Measurements from ENCODE around the gene BMI1. TPM values are rescaled to one million over a fixed set of nuclear protein-coding genes. Genes with fewer than 3 reads are reported as not detected.

The BMI1 gene
- total and polyA plus RNA-seq, 4 donors: 13.2 to 28.7 (median 19.5) TPM

- 83% methylated on average over 3 of the region's 3 CpGs for WGBS
Measured at GRCh38 chr10:22379059-22379458, 58.2 kb downstream of the BMI1 start.

More at GRCh38 chr10:22379059-22379458, 58.2 kb downstream of the BMI1 start:
- Histone ChIP-seq H3K27me3 (ENCODE audit: control insufficient read depth in 4 of 4, insufficient read depth in 4 of 4, low read length in 3 of 4) (peaks cover 0 to 3% (median 0%) of the 10 kb centered on the region in 4 donors), H3K9me3 (ENCODE audit: control insufficient read depth in 4 of 4, low read length in 3 of 4) (no peaks in the 10 kb centered on the region), H3K4me1 (ENCODE audit: control insufficient read depth in 4 of 4, insufficient read depth in 4 of 4, low read length in 3 of 4) (no peaks in the 10 kb centered on the region), H3K27ac (ENCODE audit: low read depth in 1 of 2, low read length in 2 of 2) (no peak overlapping the region), H3K36me3 (ENCODE audit: control insufficient read depth in 4 of 4, insufficient read depth in 3 of 4, low read depth in 1 of 4, low read length in 3 of 4) (no peaks in the 10 kb centered on the region), H3K4me3 (ENCODE audit: low read depth in 1 of 3, low read length in 3 of 3) (no peak overlapping the region), H3K9ac (ENCODE audit: low read depth in 1 of 2, low read length in 2 of 2) (no peak overlapping the region)
- no peak for DNase-seq (ENCODE audit: low spot score)
- TF ChIP-seq GABPA (IDR thresholded peaks at IDR 0.05 in 1 of 2, conservative IDR thresholded peaks at IDR 0.05 in 1 of 2) (no peak), TAF1 (conservative IDR thresholded peaks at IDR 0.05) (no peak), CTCF (IDR thresholded peaks at IDR 0.05; ENCODE audit: low read depth, low read length, missing input control) (no peak), RXRA (IDR thresholded peaks at IDR 0.05) (no peak), SP1 (IDR thresholded peaks at IDR 0.05) (no peak)

Small RNA genes within 50 kb of the gene (small RNA-seq; reads per million reads assigned to genes)
- gene AL158211.3: 0.07 reads per million

Other genes with a start within 250 kb of the BMI1 start
- not detected for gene EBLN1, start 103.1 kb upstream of the BMI1 start, total RNA-seq
- gene EBLN1, start 103.1 kb upstream of the BMI1 start, polyA plus RNA-seq: not detected
- 10 to 100 TPM; 18.3 to 30.8 TPM for gene COMMD3, start 4.7 kb upstream of the BMI1 start, total RNA-seq
- gene COMMD3, start 4.7 kb upstream of the BMI1 start, polyA plus RNA-seq: 10 to 100 TPM; 20.9 to 62.0 TPM
- under 1 TPM in 1 of 2 donors, not detected in 1; 0.23 TPM for gene SPAG6, start 24.4 kb downstream of the BMI1 start, total RNA-seq
- gene SPAG6, start 24.4 kb downstream of the BMI1 start, polyA plus RNA-seq: not detected